Measurements from ENCODE around the gene CPTP. TPM values are rescaled to one million over a fixed set of nuclear protein-coding genes. Genes with fewer than 3 reads are reported as not detected.
A peak's percentile ranks its signal among the peaks of the same experiment; 100 is the strongest.

The CPTP gene
- total and polyA plus RNA-seq, 2 of the 13 experiments (the other 11 are each of a cell fraction or from before 2014, with no cell fraction given), result 5.5 to 9.3 TPM

DNA sequence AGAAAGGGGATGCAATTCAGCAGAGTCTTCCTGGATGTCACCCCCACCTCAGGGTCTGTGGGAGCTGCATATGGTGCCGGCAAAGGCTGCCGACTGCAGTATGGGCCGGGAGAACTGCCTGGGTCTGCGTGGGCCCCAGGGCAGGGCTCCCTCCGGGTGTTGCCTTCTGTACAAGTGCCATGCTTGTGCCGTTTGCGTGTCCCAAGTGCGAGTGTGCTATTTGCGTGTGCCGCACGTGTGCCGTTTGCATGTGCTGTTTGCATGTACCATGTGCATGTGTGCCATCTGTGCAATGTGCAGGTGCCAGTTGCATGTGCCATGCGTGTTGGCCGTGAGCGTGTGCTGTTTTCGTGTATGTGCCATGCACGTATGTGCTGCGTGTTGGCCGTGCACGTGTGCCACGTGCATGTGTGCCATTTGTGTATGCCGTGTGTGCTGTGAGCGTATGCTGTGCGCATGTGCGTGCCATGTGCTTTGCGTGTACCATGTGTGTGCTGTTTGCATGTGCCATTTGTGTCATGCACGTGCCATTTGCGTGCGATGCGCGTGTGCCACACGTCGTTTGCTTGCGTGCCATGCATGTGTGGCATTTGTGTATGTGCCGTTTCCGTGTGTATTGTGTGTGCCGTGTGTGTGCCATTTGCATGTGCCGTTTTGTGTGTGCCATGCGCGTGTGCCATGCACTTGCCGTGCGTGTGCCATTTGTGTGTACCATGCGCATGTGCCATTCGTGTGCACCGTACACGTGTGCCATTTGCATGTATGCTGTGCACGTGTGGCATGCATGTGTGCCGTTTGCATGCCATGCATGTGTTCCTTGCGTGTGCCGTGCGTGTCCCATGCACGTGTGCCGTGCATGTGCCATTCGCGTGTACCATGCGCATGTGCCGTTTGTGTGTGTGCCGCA, 5.0 kb downstream of the CPTP start (continued):
- TF ChIP-seq HNF1A (IDR thresholded peaks at IDR 0.05; ENCODE audit: low read depth), result no peak
- no peak for TF ChIP-seq HNF1A (CRISPR knock-in tag; IDR thresholded peaks at IDR 0.05; ENCODE audit: borderline replicate concordance)
- TF ChIP-seq KDM2A (CRISPR knock-in tag; IDR thresholded peaks at IDR 0.05; ENCODE audit: borderline replicate concordance, low read depth), result peak; percentile 35
- TF ChIP-seq SRSF9 (IDR thresholded peaks at IDR 0.05; ENCODE audit: borderline replicate concordance, insufficient read depth, low read depth, low read length, poor library complexity, severe bottlenecking), result no peak
- no peak for TF ChIP-seq SAFB2 (CRISPR knock-in tag; IDR thresholded peaks at IDR 0.05; ENCODE audit: borderline replicate concordance, low read depth)
- no peak for TF ChIP-seq MXI1 (IDR thresholded peaks at IDR 0.05; ENCODE audit: borderline replicate concordance, low read depth, low read length)
- TF ChIP-seq SSRP1 (CRISPR knock-in tag; IDR thresholded peaks at IDR 0.05), result peak; percentile 75
- 0 out of 2 replicates have a peak, but pooled peaks have one; percentile 71 for TF ChIP-seq HOXA7 (CRISPR knock-in tag; IDR thresholded peaks at IDR 0.05)
- no peak for TF ChIP-seq GPN1 (CRISPR knock-in tag; IDR thresholded peaks at IDR 0.05; ENCODE audit: borderline replicate concordance)
- TF ChIP-seq ZNF883 (CRISPR knock-in tag; IDR thresholded peaks at IDR 0.05; ENCODE audit: not compliant biosample characterization), result peak; percentile 7
- TF ChIP-seq HOXA9 (CRISPR knock-in tag; IDR thresholded peaks at IDR 0.05; ENCODE audit: borderline replicate concordance), result 0 out of 2 replicates have a peak, but pooled peaks have one; percentile 15
- TF ChIP-seq ZNF720 (CRISPR knock-in tag; IDR thresholded peaks at IDR 0.05), result no peak
- TF ChIP-seq ZBTB40 (IDR thresholded peaks at IDR 0.05), result no peak
- no peak for TF ChIP-seq ZBTB40 (CRISPR knock-in tag; IDR thresholded peaks at IDR 0.05)
- peak; percentile 88 for TF ChIP-seq AGO1 (IDR thresholded peaks at IDR 0.05; ENCODE audit: low read depth, low read length, poor library complexity, severe bottlenecking)
